Activated T-cell treated with anti-CD3 and anti-CD28 coated beads, Interleukin-2, amount 50 U/mL, for 1 hour (primary cell): Measurements from ENCODE around the gene PRR23C.
"Not testable (repeated sequence)": the region's sequence is repeated elsewhere in the genome, so short reads cannot be mapped to it uniquely, and the experiment has no call there.

Experiments
- DNase-seq: peaks from one replicate; pipeline ENCODE4 v3.0.0-alpha.2; 2020

PRR23C gene

GRCh38 chr3:139044366-139045210, at the start of gene PRR23C:
TSS of gene PRR23C (minus strand) at chr3:139044892. CDS start at chr3:139044620, 272 bp downstream.
- DNase-seq, result no peak

- DNase-seq, result no peak
Measured at GRCh38 chr3:139093840-139094239, 49.1 kb upstream of the PRR23C start.

- no peak for DNase-seq
Measured at GRCh38 chr3:139088462-139089324, 44.0 kb upstream of the PRR23C start.

GRCh38 chr3:139087621-139088020, 42.9 kb upstream of the PRR23C start:
- no peak for DNase-seq

GRCh38 chr3:139084176-139084575, 39.5 kb upstream of the PRR23C start:
- no peak for DNase-seq

- DNase-seq, result no peak
Measured at GRCh38 chr3:139074565-139075115, 29.9 kb upstream of the PRR23C start.

- no peak for DNase-seq
Measured at GRCh38 chr3:139062918-139063317, 18.2 kb upstream of the PRR23C start.

GRCh38 chr3:139052802-139053600, 8.3 kb upstream of the PRR23C start:
- no peak for DNase-seq

GRCh38 chr3:139043554-139044365, 932 bp downstream of the PRR23C start:
- DNase-seq, result no peak

GRCh38 chr3:139037478-139037877, 7.2 kb downstream of the PRR23C start:
- no peak for DNase-seq

GRCh38 chr3:139032326-139033002, 12.2 kb downstream of the PRR23C start:
- no peak for DNase-seq

GRCh38 chr3:139030576-139030975, 14.1 kb downstream of the PRR23C start:
- not testable (repeated sequence) for DNase-seq

- no peak for DNase-seq
Measured at GRCh38 chr3:139024968-139025367, 19.7 kb downstream of the PRR23C start.

- no peak for DNase-seq
Measured at GRCh38 chr3:139020868-139021234, 23.8 kb downstream of the PRR23C start, which contains the start of gene PRR23B. TSS of gene PRR23B (minus strand) at chr3:139020926. CDS start at chr3:139020661, 265 bp downstream.

GRCh38 chr3:139020036-139020867, 24.4 kb downstream of the PRR23C start:
- no peak for DNase-seq

GRCh38 chr3:139016430-139017048, 28.2 kb downstream of the PRR23C start:
- DNase-seq, result no peak

- DNase-seq, result no peak
Measured at GRCh38 chr3:139006051-139006716, 38.5 kb downstream of the PRR23C start, which contains the start of gene PRR23A. TSS of gene PRR23A (minus strand) at chr3:139006268. CDS start at chr3:139006268, 0 bp downstream.

GRCh38 chr3:139005356-139005993, 39.2 kb downstream of the PRR23C start:
- DNase-seq, result no peak
